PC-9 (cell line): ENCODE data around the gene PIGC.

Experiments
- CTCF ChIP-seq: fragments of 200-600 bp; sonication (generic); conservative IDR thresholded peaks from 2 replicates; pipeline ENCODE4 v1.6.1; 2017; ENCODE audit warnings: mixed run types, antibody characterized with exemption, mild to moderate bottlenecking, moderate library complexity
- EZH2 ChIP-seq: fragments of 200-600 bp; sonication (generic); IDR thresholded peaks from 2 replicates; pipeline ENCODE4 v1.8.0; 2017; ENCODE audit warnings: antibody characterized with exemption, low read depth

GRCh38 chr1:172414331-172414730, 29.5 kb downstream of the PIGC start:
- TF ChIP-seq CTCF (no peak), EZH2 (no peak)
